CD14-positive monocyte (primary cell): Measurements from ENCODE around the gene GABRG3. TPM values are rescaled to one million over a fixed set of nuclear protein-coding genes. Genes with fewer than 3 reads are reported as not detected.

Experiments used
- DNase-seq, 3 donors: peaks; one replicate each; pipeline ENCODE4 v3.0.0-alpha.2; 2011 to 2022
- H2AFZ ChIP-seq: 2 replicates; pipeline ENCODE4 v1.6.0; 2012; ENCODE audit warnings: mild to moderate bottlenecking, low read depth, low read length, inconsistent platforms; ENCODE audit not compliant: insufficient read depth, poor library complexity, severe bottlenecking
- H3K27ac ChIP-seq, 2 donors: 1 replicate in 1 of 2; 2 replicates in 1 of 2; pipeline ENCODE4 v1.5.1; 2012 to 2013; ENCODE audit warnings: low read length in 2 of 2, control low read depth in 1 of 2, inconsistent platforms in 1 of 2, low read depth in 1 of 2, mild to moderate bottlenecking in 1 of 2
- H3K27me3 ChIP-seq, 2 donors: one replicate each; pipeline versions ENCODE4 v1.6.0 to v1.6.1; 2011 to 2013; ENCODE audit warnings: low read length in 2 of 2; ENCODE audit not compliant: control insufficient read depth in 2 of 2, insufficient read depth in 2 of 2
- H3K36me3 ChIP-seq, 2 donors: replicated peaks in 1 of 2; 1 replicate in 1 of 2; 2 replicates in 1 of 2; pipeline versions ENCODE4 v1.5.1 to v1.6.1; 2012 to 2013; ENCODE audit warnings: low read length in 2 of 2, control low read depth in 1 of 2, inconsistent platforms in 1 of 2, mild to moderate bottlenecking in 1 of 2; ENCODE audit not compliant: insufficient read depth in 2 of 2, control insufficient read depth in 1 of 2
- H3K4me1 ChIP-seq, 2 donors: 1 replicate in 1 of 2; 2 replicates in 1 of 2; pipeline versions ENCODE4 v1.5.1 to v1.6.1; 2012 to 2013; ENCODE audit warnings: low read length in 2 of 2, control low read depth in 1 of 2, inconsistent platforms in 1 of 2, mild to moderate bottlenecking in 1 of 2, moderate library complexity in 1 of 2; ENCODE audit not compliant: insufficient read depth in 2 of 2, control insufficient read depth in 1 of 2
- H3K4me2 ChIP-seq: replicated peaks from 2 replicates; pipeline ENCODE3; 2012; ENCODE audit warnings: low read length, moderate library complexity, mild to moderate bottlenecking; ENCODE audit not compliant: poor library complexity, severe bottlenecking; ENCODE audit errors: extremely low read depth
- H3K4me3 ChIP-seq, 3 experiments: fragments of 200-600 bp in 1 of 3; sonication (generic) in 1 of 3; replicated peaks in 1 of 3; 1 replicate in 2 of 3; 2 replicates in 1 of 3; pipeline ENCODE4 v1.5.1; 2011 to 2013; ENCODE audit warnings: low read length in 3 of 3, mild to moderate bottlenecking in 3 of 3, control low read depth in 2 of 3, low read depth in 2 of 3, inconsistent platforms in 1 of 3, moderate library complexity in 1 of 3
- H3K79me2 ChIP-seq: 2 replicates; pipeline ENCODE4 v1.6.0; 2012; ENCODE audit warnings: mild to moderate bottlenecking, control low read depth, inconsistent platforms, low read length, moderate library complexity; ENCODE audit not compliant: insufficient read depth
- H3K9ac ChIP-seq: 2 replicates; pipeline ENCODE4 v1.6.0; 2017; ENCODE audit warnings: low read length, mild to moderate bottlenecking; ENCODE audit not compliant: insufficient read depth, poor library complexity, severe bottlenecking
- H3K9me3 ChIP-seq, 2 donors: replicated peaks in 1 of 2; 1 replicate in 1 of 2; 2 replicates in 1 of 2; pipeline versions ENCODE4 v1.5.1 to v1.6.1; 2012 to 2013; ENCODE audit warnings: low read length in 2 of 2, control low read depth in 1 of 2; ENCODE audit not compliant: control insufficient read depth in 1 of 2, insufficient read depth in 1 of 2
- H4K20me1 ChIP-seq: 2 replicates; pipeline ENCODE4 v1.6.0; 2012; ENCODE audit warnings: mild to moderate bottlenecking, low read length, control low read depth, moderate library complexity; ENCODE audit not compliant: insufficient read depth
- H3K27ac Mint-ChIP-seq, 7 donors: one replicate each; pipeline ENCODE4 v1.8.0; 2020; ENCODE audit warnings: mild to moderate bottlenecking in 7 of 7, mixed read lengths in 7 of 7, moderate library complexity in 6 of 7, inconsistent platforms in 2 of 7
- H3K27me3 Mint-ChIP-seq, 3 donors: one replicate each; pipeline ENCODE4 v1.8.0; 2021 to 2022; ENCODE audit warnings: low read depth in 3 of 3, mild to moderate bottlenecking in 3 of 3, mixed read lengths in 3 of 3, moderate library complexity in 3 of 3, inconsistent platforms in 1 of 3
- H3K36me3 Mint-ChIP-seq, 2 donors: one replicate each; pipeline ENCODE4 v1.8.0; 2020; ENCODE audit warnings: mixed read lengths in 2 of 2, inconsistent platforms in 1 of 2, mild to moderate bottlenecking in 1 of 2
- H3K4me1 Mint-ChIP-seq: one replicate; pipeline ENCODE4 v1.8.0; 2020; ENCODE audit warnings: mild to moderate bottlenecking, mixed read lengths
- H3K4me3 Mint-ChIP-seq, 2 donors: one replicate each; pipeline ENCODE4 v1.8.0; 2020; ENCODE audit warnings: mild to moderate bottlenecking in 2 of 2, mixed read lengths in 2 of 2, moderate library complexity in 1 of 2
- H3K9me3 Mint-ChIP-seq, 7 donors: one replicate each; pipeline ENCODE4 v1.8.0; 2020 to 2022; ENCODE audit warnings: mixed read lengths in 7 of 7, mild to moderate bottlenecking in 6 of 7, moderate library complexity in 6 of 7, inconsistent platforms in 2 of 7
- CTCF ChIP-seq: fragments of 200-600 bp; IDR thresholded peaks from one replicate; pipeline ENCODE4 v1.8.0; 2022; ENCODE audit warnings: antibody characterized with exemption, mild to moderate bottlenecking
- WGBS: methylation state at CpG from one replicate; pipeline ENCODE4 v1.1.5; 2013; ENCODE audit warnings: missing lambda C conversion rate; ENCODE audit not compliant: insufficient coverage; 5-methylcytosine and 5-hydroxymethylcytosine counted together
- intact Hi-C, 2 donors: fragments of 100-400 bp; cut with micrococcal nuclease; formaldehyde crosslinking; loops; one replicate each; pipeline versions ENCODE4 v1.15.0 to v1.15.1; 2023
- polyA plus RNA-seq, 3 donors: library from polyadenylated mRNA; depleted of rRNA in 1 of 3; unstranded in 2 of 3; stranded (reverse) in 1 of 3; fragments of 300-500 nt in 2 of 3; fragments of >200 nt in 1 of 3; fragmentation: Illumina TruSeq in 2 of 3; gene quantifications; 1 replicate in 2 of 3; 2 replicates in 1 of 3; pipeline ENCODE4 v1.2.3, GENCODE V29; 2012 to 2021

Gene GABRG3
- polyA plus RNA-seq, 3 donors = not detected

DNA sequence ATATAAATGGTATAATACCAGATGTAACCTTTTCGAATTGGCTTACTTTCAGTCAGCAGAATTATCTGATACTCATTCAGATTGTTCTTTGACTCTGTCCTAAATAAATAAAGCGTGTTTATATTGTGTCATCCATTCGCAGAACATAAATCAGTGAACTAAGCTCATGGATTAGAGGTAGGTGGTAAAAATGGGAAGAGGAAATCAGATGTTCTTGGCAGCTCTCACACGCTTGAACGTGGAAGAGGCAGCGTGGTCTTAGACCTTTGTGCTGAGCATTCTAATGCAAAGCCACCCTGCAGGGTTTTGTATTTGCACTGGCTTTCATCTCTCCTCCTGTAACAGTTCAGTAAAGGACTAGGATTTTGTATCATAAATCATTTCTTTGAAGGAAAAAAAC lies 441.4 kb downstream of the GABRG3 start:
- Histone ChIP-seq H2AFZ (no peak overlapping the region), H3K27ac (no peak overlapping the region), H3K79me2 (no peaks in the 10 kb centered on the region), H3K4me2 (no peak overlapping the region), H3K36me3 (no peaks in the 10 kb centered on the region), H3K9me3 (peaks cover 8 to 15% of the 10 kb centered on the region in 2 donors), H3K4me1 (no peaks in the 10 kb centered on the region), H3K27me3 (no peaks in the 10 kb centered on the region), H3K4me3 (no peak overlapping the region), H4K20me1 (no peaks in the 10 kb centered on the region), H3K9ac (no peak overlapping the region)
- DNase-seq = no peak
- Mint-ChIP-seq H3K9me3 (peaks cover 2 to 17% (median 5%) of the 10 kb centered on the region in 7 donors), H3K4me1 (no peaks in the 10 kb centered on the region), H3K27ac (no peak overlapping the region), H3K36me3 (no peaks in the 10 kb centered on the region), H3K4me3 (no peak overlapping the region), H3K27me3 (no peaks in the 10 kb centered on the region)
- intact Hi-C loops = no loop called here
- TF ChIP-seq CTCF = no peak
- 40% methylated on average over 1 of the region's 6 CpGs for WGBS

DNA sequence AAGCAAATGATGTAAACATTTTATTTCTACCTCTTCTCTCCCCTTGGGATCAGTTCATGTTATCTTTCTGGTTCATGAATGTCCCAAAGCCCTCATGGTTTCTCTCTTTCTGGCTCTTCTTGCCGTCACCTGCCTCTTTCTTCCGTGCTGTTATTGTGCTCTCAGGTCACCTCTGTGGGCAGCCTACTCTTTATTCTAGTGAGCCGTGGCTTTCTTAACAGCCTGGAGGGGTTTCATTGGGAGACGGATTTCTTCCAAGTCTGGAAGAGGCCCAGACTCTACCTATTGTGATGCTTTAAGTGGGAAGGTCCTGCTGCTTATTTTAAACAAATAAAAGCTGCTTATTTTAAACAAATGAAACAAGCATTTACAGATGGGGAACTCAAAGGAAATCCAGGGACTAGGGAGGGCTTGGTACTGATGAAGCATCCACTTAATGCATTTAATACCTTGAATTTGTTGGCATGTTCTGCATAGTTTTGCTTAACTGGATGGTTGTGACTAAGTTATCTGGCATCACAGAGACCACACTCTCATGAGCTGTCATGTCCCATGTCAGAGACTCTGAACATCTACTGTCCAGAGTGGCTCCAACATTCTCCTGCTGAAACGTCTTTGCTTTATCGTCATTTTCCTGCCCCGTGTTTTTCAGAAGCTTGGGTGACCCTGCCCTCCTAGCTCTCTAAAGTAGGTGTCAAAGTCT lies 443.3 kb downstream of the GABRG3 start:
- 86% methylated on average over 5 of the region's 7 CpGs for WGBS

More for the DNA sequence above, 443.3 kb downstream of the GABRG3 start:
- Histone ChIP-seq H3K4me2 (no peak overlapping the region), H2AFZ (no peak overlapping the region), H3K4me1 (no peaks in the 10 kb centered on the region), H3K27me3 (no peaks in the 10 kb centered on the region), H4K20me1 (no peaks in the 10 kb centered on the region), H3K27ac (no peak overlapping the region), H3K9ac (no peak overlapping the region), H3K4me3 (no peak overlapping the region), H3K36me3 (no peaks in the 10 kb centered on the region), H3K9me3 (peaks cover 17 to 21% of the 10 kb centered on the region in 2 donors), H3K79me2 (no peaks in the 10 kb centered on the region)
- no peak for DNase-seq
- no peak overlapping the region for H3K4me3 Mint-ChIP-seq
- H3K27me3 Mint-ChIP-seq = no peaks in the 10 kb centered on the region
- no peaks in the 10 kb centered on the region for H3K4me1 Mint-ChIP-seq
- TF ChIP-seq CTCF = no peak
- intact Hi-C loops = no loop called here
- no peaks in the 10 kb centered on the region for H3K36me3 Mint-ChIP-seq
- peaks cover 4 to 27% (median 9%) of the 10 kb centered on the region in 7 donors for H3K9me3 Mint-ChIP-seq
- no peak overlapping the region for H3K27ac Mint-ChIP-seq
